ENCODE measurements around the gene OR5H6. TPM values are rescaled to one million over a fixed set of nuclear protein-coding genes. Genes with fewer than 3 reads are reported as not detected.
"Not testable (repeated sequence)": the region's sequence is repeated elsewhere in the genome, so short reads cannot be mapped to it uniquely, and the experiment has no call there.

OR5H6 gene
- not detected for polyA plus RNA-seq (2013, experiment 1 of 2; ENCODE audit: insufficient read length)
- not detected for polyA plus RNA-seq (2013, experiment 2 of 2; ENCODE audit: insufficient read length)

DNA sequence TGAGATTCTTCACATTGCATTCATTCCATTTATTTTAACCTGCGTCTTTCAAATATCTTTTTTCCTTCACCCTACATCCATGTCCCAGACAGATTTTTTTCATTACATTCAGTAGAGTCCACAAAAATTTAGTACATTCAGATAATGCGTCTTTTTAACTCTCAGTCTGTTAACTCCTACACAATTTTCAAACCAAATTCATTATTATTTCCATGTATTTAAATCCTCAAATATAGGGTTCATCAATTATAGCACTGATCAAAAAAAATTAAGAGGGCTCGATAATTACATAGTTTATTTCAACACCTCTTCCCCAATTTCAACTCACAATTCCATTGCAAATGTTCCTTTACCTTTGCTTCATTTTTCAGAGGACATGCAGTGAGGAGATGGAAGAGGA lies at the start of gene OR5H6:
TSS of gene OR5H6 (plus strand) at position 301 of the 400 bp plus-strand sequence. CDS start at position 390, 89 bp downstream.
- no peak for DNase-seq

DNA sequence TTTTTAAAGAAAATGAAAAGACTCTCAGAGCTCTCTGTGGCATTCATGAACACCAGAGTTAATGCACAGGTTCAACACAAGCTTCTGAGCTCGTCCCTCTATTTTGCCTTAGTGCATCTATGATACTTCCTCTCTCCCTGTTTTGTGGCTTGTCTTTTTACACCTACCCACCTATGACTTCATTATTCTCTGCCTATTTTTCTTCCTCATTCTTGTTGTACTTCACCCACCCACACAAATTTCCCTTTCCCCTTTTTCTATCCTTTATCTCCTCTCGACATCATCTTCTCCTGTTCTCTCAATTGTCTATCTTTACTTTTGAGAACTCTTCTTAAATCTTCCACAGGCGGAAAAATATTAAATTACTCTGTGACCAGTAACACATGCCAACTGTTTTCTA lies 49.0 kb upstream of the OR5H6 start:
- DNase-seq, result no peak

DNA sequence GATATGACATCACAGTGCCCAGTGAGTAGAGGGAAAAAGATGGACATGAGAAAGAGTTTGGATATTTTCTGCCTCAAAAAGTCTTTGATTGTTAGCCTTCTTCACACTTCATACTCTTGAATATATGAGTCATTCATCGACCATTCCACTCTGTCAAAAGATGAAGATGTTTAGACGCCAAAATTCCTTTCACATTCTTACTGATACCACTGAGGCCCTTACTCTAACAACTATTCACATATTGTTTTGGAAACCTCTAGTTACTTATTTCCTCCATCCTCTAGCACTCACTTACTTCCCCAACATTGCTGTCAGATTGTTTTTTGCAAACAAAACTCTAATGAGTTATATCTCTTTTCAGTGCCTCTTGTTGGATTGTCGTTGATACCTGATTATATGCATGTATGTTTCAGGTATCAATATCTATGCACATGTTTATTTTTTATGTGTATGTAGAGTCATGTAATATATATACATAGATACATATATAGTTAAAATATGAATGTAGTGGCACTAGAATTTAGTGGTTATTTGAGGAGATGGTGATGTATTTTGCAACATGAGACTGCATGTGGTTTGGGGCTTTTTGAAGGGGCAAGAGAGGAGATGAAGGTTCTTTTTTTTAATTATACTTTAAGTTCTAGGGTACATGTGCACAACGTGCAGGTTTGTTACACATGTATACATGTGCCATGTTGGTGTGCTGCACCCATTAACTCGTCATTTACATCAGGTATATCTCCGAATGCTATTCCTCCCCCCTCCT lies 40.0 kb upstream of the OR5H6 start:
- no peak for DNase-seq

DNA sequence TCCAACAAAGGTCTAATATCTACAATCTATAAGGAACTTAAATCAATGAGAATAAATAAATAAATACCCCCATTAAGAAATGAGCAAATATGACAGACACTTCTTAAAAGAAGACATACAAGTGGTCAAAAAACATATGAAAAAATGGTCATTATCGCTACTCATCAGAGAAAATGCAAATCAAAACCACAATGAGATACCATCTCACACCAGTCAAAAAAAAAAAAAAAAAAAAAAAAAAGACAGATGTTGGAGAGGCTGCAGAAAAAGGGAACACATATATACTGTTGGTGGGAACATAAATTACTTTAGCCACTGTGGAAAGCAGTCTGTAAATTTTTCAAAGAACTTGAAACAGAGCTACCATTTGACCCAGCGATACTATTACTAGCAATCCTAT lies 31.6 kb upstream of the OR5H6 start:
- no peak for DNase-seq

DNA sequence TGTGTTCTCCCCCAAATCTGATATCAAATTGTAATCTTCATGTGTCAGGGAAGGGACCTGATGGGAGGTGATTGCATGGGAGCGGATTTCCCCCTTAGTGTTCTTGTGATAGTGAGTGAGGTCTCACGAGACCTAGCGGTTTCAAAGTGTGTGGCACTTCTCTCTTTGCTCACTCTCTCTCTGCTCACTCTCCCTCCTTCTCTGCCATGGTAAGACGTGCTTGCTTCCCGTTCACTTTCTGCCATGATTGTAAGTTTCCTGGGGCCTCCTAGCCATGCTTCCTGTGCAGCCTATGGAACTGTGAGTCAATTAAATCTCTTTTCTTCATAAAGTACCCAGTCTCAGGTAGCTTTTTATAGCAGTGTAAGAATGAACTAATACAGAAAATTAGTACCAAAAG lies 30.6 kb upstream of the OR5H6 start:
- DNase-seq, result no peak

DNA sequence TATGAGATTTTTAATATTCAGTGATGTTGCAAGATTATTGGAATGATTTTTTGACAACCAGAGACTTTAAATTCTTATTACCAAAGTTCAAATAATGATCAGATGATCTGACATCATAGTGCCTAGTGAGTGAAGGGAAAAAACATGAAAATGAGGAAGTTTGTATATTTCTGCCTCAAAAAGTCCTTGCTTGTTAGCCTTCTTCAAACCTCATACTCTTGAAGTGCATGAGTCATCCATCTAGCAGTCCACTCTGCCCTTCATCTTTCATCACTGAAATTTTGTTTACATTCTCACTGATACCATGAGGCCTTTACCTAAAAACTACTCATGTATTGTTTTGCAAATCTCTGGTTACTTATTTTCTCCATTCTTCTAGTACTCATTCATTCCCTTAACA lies 23.9 kb upstream of the OR5H6 start:
- DNase-seq, result no peak

DNA sequence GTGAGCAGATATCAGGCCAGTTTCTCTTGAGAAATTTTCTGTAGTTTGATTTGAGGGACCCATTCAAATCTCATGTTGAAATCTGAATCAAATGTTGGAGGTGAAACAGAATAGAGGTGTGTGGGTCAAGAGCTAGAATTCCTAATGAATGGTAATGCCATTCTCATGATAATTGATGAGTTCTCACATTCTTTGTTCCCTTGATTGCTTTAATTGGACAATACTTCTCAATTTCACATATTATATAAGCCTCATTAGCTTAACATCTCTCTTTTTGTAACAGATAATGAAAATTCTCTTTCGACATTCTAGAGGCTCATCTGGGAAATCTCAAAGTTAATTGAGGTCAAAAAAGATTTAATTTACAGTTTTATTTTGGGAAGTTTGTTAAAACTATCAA lies 21.9 kb upstream of the OR5H6 start:
- DNase-seq, result no peak

DNA sequence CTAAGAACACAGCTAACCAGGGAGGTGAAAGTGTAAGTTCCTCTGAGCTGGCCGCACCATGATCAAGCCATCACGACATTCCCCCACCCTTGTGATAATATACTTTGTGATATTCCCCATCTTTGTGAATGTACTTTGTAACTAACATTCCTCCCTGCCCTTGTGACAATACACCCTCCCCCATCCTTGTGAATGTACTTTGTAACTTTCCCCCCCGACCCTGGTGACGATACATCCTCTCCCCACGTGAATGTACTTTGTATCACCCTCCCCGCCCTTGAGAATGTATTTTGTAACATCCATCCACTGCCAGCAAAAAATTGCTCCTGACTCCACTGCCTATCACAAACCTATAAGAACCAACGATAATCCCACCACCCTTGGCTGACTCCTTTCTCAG lies 20.2 kb upstream of the OR5H6 start:
- DNase-seq, result no peak

DNA sequence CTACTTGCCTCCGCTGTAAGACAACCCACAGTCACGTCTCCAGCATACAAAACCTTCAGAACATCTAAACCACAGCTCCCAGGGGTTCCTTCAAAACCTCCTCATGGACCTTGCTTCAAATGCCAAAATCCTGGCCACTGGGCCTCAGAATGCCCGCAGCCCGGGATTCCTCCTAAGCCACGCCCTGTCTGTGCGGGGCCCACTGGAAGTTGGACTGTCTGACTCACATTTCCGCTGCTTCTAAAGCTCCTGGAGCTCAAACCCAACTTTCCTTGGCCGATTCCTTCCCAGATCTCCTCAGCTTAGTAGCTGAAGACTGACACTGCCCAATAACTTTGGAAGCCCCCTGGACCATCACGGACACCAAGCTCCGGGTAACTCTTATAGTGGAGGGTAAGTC lies 17.9 kb upstream of the OR5H6 start:
- DNase-seq, result no peak

DNA sequence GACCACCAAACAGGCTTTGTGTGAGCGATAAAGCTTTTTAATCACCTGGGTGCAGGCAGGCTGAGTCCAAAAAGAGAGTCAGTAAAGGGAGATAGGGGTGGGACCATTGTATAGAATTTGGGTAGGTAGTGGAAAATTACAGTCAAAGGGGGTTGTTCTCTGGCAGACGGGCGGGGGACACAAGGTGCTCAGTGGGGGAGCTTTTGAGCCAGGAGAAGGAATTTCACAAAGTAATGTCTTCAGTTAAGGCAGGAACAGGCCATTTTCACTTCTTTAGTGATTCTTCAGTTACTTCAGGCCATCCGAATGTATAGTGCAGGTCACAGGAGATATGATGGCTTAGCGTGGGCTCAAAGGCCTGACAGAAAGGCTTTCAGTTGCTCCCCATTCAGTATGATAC lies 8.0 kb upstream of the OR5H6 start:
- DNase-seq, result not testable (repeated sequence)

DNA sequence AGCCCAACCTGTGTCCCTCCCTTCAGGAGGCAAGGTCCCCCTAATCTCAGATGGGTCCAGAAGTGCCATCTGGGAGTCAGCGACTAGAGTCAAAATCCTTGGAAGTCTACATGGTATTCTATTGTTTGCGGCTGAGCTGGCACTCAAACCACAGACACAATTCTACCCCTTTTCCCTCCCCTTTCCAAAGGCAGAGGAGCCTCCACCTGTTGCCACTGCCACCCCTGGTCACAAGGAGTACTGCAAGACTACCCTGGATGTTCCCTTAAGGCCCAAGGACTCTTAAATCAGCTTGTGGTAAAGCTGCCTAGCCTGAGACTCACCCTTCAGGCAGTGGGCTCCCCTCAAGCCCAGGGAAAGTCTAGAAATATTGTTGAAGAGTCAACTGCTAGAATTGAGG lies 4.3 kb upstream of the OR5H6 start:
- DNase-seq, result no peak

DNA sequence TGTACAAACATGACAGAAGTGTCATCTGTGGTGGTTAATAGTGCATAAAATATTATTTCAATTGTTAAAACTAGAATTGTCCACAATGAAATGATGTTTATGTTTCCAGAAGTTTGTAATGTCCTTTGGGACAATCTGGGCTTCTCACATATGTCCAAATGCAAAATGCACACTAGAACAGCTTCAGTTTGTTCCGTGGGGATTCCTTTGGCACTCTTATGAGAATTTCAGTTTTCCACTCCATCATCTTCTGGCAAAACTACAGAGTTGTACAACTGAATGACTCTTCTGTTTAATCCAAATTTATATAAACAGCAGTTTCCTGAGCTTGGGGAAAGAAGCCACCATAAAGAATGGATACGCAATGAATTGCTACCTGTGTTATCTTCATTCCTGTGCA lies 2.0 kb upstream of the OR5H6 start:
- DNase-seq, result no peak

DNA sequence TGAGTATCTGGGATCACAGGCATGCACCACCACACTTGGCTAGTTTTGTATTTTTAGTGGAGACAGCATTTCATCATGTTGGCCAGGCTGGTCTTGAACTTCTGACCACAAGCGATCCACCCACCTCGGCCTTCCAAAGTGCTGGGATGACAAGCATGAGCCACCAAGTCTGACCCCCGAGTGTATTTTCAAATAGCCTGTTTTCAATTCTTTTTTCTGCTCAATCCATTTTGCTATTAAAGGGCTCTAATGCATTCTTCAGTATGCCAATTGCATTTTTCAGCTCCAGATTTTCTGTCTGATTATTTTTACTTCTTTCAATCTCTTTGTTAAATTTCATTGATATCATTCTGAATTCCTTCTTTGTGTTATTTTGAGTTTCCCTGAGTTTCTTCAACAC lies 5.8 kb downstream of the OR5H6 start:
- DNase-seq, result no peak

DNA sequence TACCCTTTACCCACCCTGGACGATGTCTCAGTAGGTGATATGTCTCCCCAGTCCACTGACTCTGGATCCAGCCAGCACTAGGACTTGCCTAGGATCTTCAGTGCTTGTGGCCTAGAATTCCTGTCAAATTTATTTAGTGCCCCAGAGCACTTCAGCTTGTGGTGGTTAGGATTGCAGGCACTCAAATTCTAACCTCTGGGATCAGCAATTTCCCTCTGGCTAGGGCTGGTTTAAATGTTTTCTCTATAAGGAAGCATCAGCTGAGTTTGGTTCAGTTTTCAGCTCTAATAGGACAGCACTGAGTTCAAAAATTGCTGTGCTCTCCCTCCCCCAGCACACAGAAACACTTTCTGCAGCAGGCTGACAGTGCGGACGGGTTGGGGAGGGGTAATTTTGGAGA lies 8.1 kb downstream of the OR5H6 start:
- DNase-seq, result no peak

DNA sequence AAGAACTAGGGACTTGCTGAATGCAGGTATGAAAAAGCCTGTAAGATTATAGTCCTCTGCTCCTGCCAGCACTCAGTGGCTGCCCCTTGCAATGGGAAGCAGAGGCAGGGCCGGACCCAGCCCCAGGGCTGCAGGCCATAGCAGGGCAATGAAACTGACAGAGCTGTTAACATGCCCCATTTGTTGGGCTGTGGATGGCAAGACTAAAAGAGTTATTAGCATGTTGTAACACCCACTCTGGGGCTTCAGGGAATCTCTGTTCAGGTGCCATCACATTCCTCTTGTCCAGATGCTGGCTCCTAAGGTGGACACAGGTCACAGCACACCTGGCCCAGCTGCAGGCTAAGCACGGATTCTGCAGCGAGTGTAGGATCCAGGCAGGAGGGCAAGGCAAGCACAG lies 10.9 kb downstream of the OR5H6 start:
- DNase-seq, result no peak

DNA sequence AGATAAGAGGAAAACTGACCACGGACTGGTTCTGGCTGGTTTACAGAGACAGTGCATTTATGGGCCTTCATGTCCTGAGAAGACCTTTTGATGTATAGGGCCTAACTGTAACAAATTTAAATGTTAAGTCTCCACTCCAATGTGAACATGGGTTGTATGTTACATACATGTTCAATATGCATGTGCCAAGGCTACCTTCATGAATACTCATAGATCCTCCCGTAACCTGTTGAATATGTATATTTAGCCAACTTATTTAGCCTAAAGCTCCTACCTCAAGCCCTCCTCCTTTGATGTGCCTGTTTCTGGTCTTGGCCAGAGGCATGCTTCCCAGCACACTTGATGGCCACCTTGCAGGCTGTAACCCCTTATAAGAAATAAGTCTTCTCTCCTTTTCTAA lies 18.2 kb downstream of the OR5H6 start, which contains the start of gene OR5H2:
TSS of gene OR5H2 (plus strand) at position 301 of the 400 bp plus-strand sequence. CDS start 398 bp downstream, outside the sequence.
- DNase-seq, result no peak

DNA sequence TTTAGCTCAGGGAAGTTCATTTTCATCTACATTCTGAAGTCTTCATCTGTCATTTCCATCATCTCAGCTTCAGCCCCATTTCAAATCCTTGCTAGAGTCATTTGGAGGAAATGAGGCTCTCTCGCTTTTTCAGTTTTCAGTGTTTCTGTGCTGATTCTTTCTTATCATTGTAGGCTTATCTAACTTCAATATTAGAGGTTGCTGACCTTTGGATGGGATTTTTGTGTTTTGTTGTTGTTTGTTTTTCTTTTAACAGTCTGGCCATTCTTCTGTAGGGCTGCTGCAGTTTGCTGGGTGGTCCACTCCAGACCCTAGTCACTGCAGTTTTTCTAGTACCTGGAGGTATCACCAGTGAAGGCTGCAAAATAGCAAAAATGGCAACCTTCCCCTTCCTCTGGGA lies 26.9 kb downstream of the OR5H6 start:
- no peak for DNase-seq

DNA sequence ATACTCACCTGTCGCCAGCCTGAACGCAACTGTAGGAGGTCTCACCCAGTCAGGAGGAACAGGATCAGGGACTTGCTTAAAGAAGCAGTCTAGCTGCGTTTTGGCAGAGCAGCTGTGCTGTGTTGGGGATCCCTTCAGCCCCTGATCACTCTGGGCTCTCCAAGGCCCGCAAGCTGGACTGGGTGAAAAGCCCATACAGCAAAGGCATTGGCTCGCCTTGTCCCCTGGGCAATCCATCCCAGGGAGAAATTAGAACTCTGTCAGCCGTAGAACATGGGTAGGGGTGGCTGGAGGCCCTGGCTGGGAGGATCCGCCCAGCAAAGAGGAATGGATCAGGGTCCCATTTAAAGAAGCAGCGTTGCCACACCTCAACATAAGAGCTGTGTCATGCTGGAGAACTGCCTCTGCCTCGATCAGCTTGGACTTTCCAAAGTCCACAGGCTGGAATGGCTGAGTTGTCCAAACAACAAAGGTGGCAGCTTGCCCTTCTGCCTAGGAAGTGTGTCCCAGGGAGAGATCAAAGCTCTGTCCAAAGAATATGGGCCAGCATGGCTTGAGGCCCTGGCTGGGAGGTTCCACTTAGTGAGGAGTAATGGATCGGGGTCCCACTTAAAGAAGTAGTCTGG lies 27.4 kb downstream of the OR5H6 start:
- no peak for DNase-seq
